Gastrocnemius medialis (tissue), 4 donors: Measurements from ENCODE around the gene SUMF1.

Experiments
- CTCF ChIP-seq, 5 experiments: fragments of 450-650 bp in 3 of 5; fragments of 200-600 bp in 2 of 5; sonication (generic) in 2 of 5; IDR thresholded peaks in 4 of 5; conservative IDR thresholded peaks in 1 of 5; 1 replicate in 4 of 5; 2 replicates in 1 of 5; pipeline ENCODE4 v1.5.1; 2016 to 2019; ENCODE audit warnings: antibody characterized with exemption in 5 of 5, mild to moderate bottlenecking in 3 of 5, moderate library complexity in 3 of 5
- POLR2A ChIP-seq, 2 donors: fragments of 450-650 bp; IDR thresholded peaks; one replicate each; pipeline ENCODE4 v1.6.1; 2017; ENCODE audit warnings: antibody characterized with exemption in 2 of 2, mild to moderate bottlenecking in 2 of 2, moderate library complexity in 2 of 2

GRCh38 chr3:4419386-4419785 is 47.7 kb downstream of the SUMF1 start:
- TF ChIP-seq CTCF (IDR thresholded peaks at IDR 0.05 in 4 of 5, conservative IDR thresholded peaks at IDR 0.05 in 1 of 5) = no peak
- no peak for TF ChIP-seq POLR2A (IDR thresholded peaks at IDR 0.05)
